IMR-90 (cell line): Measurements from ENCODE around the gene TRPM3. TPM values are rescaled to one million over a fixed set of nuclear protein-coding genes. Genes with fewer than 3 reads are reported as not detected.

ENCODE experiments used
- ATAC-seq: fragments of 200-7000 bp; cut with Tn5 transposase; 2 replicates; pipeline ENCODE4 v1.9.1; 2020; ENCODE audit warnings: low read depth, mild to moderate bottlenecking, moderate library complexity
- BruUV-seq: library from RNA; stranded (reverse); fragments of 400-500 nt; replicated peaks from 2 replicates; lab custom pipeline; 2021; lab: Mats Ljungman, UMichigan
- CTCF ChIA-PET: fragments of 300-600 bp; formaldehyde crosslinking; extraction: SDS; loops from one replicate; lab custom pipeline; 2021; ENCODE audit warnings: antibody characterized with exemption; lab: Yijun Ruan, JAX
- POLR2A ChIA-PET: fragments of 300-600 bp; sonication (Branson Sonifier 250); formaldehyde crosslinking; loops from one replicate; lab custom pipeline; 2022; ENCODE audit warnings: antibody characterized with exemption; ENCODE audit not compliant: unreplicated experiment; lab: Charles Lee
- DNase-seq: peaks from one replicate; pipeline ENCODE4 v3.0.0; 2013
- H2AFZ ChIP-seq: replicated peaks from 2 replicates; pipeline ENCODE3; 2013; ENCODE audit warnings: low read length, mild to moderate bottlenecking; ENCODE audit not compliant: poor library complexity
- H2AK5ac ChIP-seq: 2 replicates; pipeline ENCODE4 v1.6.1; 2013; ENCODE audit warnings: low read depth, low read length, inconsistent platforms
- H2AK9ac ChIP-seq: replicated peaks from 2 replicates; pipeline ENCODE3; 2013; ENCODE audit warnings: mild to moderate bottlenecking, low read depth, low read length, moderate library complexity; ENCODE audit not compliant: poor library complexity
- H2BK120ac ChIP-seq: 2 replicates; pipeline ENCODE4 v1.6.1; 2013; ENCODE audit warnings: low read depth, low read length, inconsistent platforms
- H2BK15ac ChIP-seq: 3 replicates; pipeline ENCODE4 v1.6.1; 2013; ENCODE audit warnings: low read depth, low read length, inconsistent platforms
- H2BK20ac ChIP-seq: 2 replicates; pipeline ENCODE4 v1.6.1; 2013; ENCODE audit warnings: low read depth, mild to moderate bottlenecking, inconsistent platforms, low read length, moderate library complexity
- H2BK5ac ChIP-seq: 2 replicates; pipeline ENCODE4 v1.6.1; 2013; ENCODE audit warnings: mild to moderate bottlenecking, low read depth, low read length, inconsistent platforms; ENCODE audit not compliant: poor library complexity, severe bottlenecking
- H3K14ac ChIP-seq: replicated peaks from 2 replicates; pipeline ENCODE4 v1.6.1; 2013; ENCODE audit warnings: low read depth, low read length, inconsistent platforms
- H3K18ac ChIP-seq: 2 replicates; pipeline ENCODE4 v1.6.1; 2013; ENCODE audit warnings: low read depth, low read length, control low read depth
- H3K23ac ChIP-seq: 2 replicates; pipeline ENCODE4 v1.6.1; 2013; ENCODE audit warnings: low read depth, low read length, inconsistent platforms
- H3K27ac ChIP-seq: 2 replicates; pipeline ENCODE4 v1.5.1; 2013; ENCODE audit warnings: mild to moderate bottlenecking, control low read depth, low read length; ENCODE audit not compliant: insufficient read depth
- H3K27me3 ChIP-seq: 2 replicates; pipeline ENCODE4 v1.6.1; 2013; ENCODE audit warnings: low read length; ENCODE audit not compliant: control insufficient read depth, insufficient read depth
- H3K36me3 ChIP-seq: 2 replicates; pipeline ENCODE4 v1.6.1; 2013; ENCODE audit warnings: low read length, mixed read lengths; ENCODE audit not compliant: control insufficient read depth, insufficient read depth
- H3K4ac ChIP-seq: 2 replicates; pipeline ENCODE4 v1.6.1; 2013; ENCODE audit warnings: low read depth, low read length, inconsistent platforms
- H3K4me1 ChIP-seq: 2 replicates; pipeline ENCODE4 v1.6.1; 2013; ENCODE audit warnings: low read length, mixed read lengths; ENCODE audit not compliant: control insufficient read depth, insufficient read depth
- H3K4me2 ChIP-seq: 2 replicates; pipeline ENCODE4 v1.6.1; 2013; ENCODE audit warnings: low read depth, mild to moderate bottlenecking, control low read depth, low read length, moderate library complexity
- H3K4me3 ChIP-seq: 2 replicates; pipeline ENCODE4 v1.5.1; 2013; ENCODE audit warnings: low read depth, mild to moderate bottlenecking, control low read depth, low read length, moderate library complexity; ENCODE audit not compliant: insufficient read depth
- H3K56ac ChIP-seq: 2 replicates; pipeline ENCODE4 v1.6.1; 2013; ENCODE audit warnings: low read length, inconsistent platforms; ENCODE audit not compliant: insufficient read depth; ENCODE audit errors: extremely low read depth
- H3K79me1 ChIP-seq, 2 experiments: 2 replicates each; pipeline ENCODE4 v1.6.1; 2013; ENCODE audit warnings: low read length in 2 of 2, inconsistent platforms in 1 of 2, low read depth in 1 of 2
- H3K9ac ChIP-seq: 2 replicates; pipeline ENCODE4 v1.6.1; 2013; ENCODE audit warnings: low read depth, low read length, control low read depth
- H3K9me1 ChIP-seq: 2 replicates; pipeline ENCODE4 v1.6.1; 2013; ENCODE audit warnings: low read length, inconsistent platforms; ENCODE audit not compliant: insufficient read depth
- H3K9me3 ChIP-seq: 2 replicates; pipeline ENCODE4 v1.6.1; 2013; ENCODE audit warnings: low read length; ENCODE audit not compliant: control insufficient read depth, insufficient read depth
- H4K20me1 ChIP-seq: 2 replicates; pipeline ENCODE4 v1.6.1; 2013; ENCODE audit warnings: low read length, inconsistent platforms; ENCODE audit not compliant: insufficient read depth
- H4K5ac ChIP-seq: 2 replicates; pipeline ENCODE4 v1.6.1; 2013; ENCODE audit warnings: mild to moderate bottlenecking, low read depth, low read length, control low read depth
- H4K8ac ChIP-seq, 2 experiments: 2 replicates each; pipeline ENCODE4 v1.6.1; 2013; ENCODE audit warnings: low read depth in 2 of 2, low read length in 2 of 2, control low read depth in 1 of 2, inconsistent platforms in 1 of 2
- H4K91ac ChIP-seq: 2 replicates; pipeline ENCODE4 v1.6.1; 2013; ENCODE audit warnings: low read depth, low read length, inconsistent platforms; ENCODE audit not compliant: insufficient read depth
- WGBS, 2 experiments: methylation state at CpG; one replicate each; pipeline versions ENCODE4 v1.1.5 to v1.1.7; 2013; ENCODE audit warnings: missing lambda C conversion rate in 2 of 2; ENCODE audit not compliant: insufficient read length in 1 of 2; ENCODE audit errors: extremely low coverage in 2 of 2; 5-methylcytosine and 5-hydroxymethylcytosine counted together
- dilution Hi-C: fragments of 300-500 bp; cut with HindIII; formaldehyde crosslinking; loops from one replicate; pipeline ENCODE4 v1.14.3; 2018; ENCODE audit warnings: low sequenced_read_pairs; ENCODE audit not compliant: unreplicated experiment
- in situ Hi-C: fragments of 300-500 bp; cut with MboI; formaldehyde crosslinking; loops from 3 replicates; pipeline ENCODE4 v1.14.3; 2019; ENCODE audit warnings: low sequenced_read_pairs, inconsistent platforms, mixed read lengths
- intact Hi-C: fragments of 100-400 bp; cut with micrococcal nuclease; formaldehyde crosslinking; loops from 2 replicates; pipeline ENCODE4 v1.10.0; 2022
- polyA plus RNA-seq, 3 experiments: library from polyadenylated mRNA; depleted of rRNA; stranded (reverse); fragments of >200 nt; gene quantifications; 2 replicates each; pipeline ENCODE4 v1.2.3, GENCODE V29; 2012; ENCODE audit warnings: low replicate concordance in 1 of 3
- total RNA-seq: library from RNA; depleted of rRNA; stranded (reverse); fragments of >200 nt; gene quantifications from 2 replicates; pipeline ENCODE4 v1.2.3, GENCODE V29; 2012
- TF ChIP-seq, protein P1 (sequence below): conservative IDR thresholded peaks from 2 replicates; pipeline ENCODE4 v1.5.1; 2012; ENCODE audit warnings: mild to moderate bottlenecking, low read depth, low read length, improper control_type of control experiment

Gene TRPM3
- total and polyA plus RNA-seq, 2 of the 4 experiments (the other 2 are of a cell fraction): not detected

DNA sequence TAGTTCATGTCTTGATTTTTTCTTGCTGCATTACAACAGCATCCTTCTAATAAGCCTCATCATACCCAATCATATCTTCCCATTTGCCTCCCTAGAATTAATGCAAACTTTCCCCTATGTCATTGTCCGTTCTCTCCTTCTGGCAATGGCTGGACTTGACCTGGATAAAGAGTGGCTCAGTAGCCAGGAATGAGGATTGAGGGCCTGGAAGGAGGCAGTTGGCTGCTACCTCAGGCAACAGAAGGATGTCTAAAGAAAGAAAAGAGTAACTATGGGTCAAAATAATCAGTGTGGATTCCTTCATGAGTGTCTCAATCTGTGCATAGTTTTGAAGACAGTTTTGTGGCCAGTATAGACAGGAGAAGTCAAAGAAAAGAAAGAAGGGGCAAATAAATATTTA lies 209.6 kb downstream of the TRPM3 start:
- Histone ChIP-seq H4K20me1 (no peaks in the 10 kb centered on the region), H3K79me1 (no peaks in the 10 kb centered on the region), H3K18ac (no peak overlapping the region), H2BK20ac (no peak overlapping the region), H2AFZ (no peak overlapping the region), H3K4me3 (no peak overlapping the region), H2BK15ac (no peak overlapping the region), H2BK120ac (no peak overlapping the region), H3K9ac (no peak overlapping the region), H3K27me3 (peaks cover 5% of the 10 kb centered on the region), H3K56ac (no peak overlapping the region), H2AK5ac (no peak overlapping the region), H4K91ac (no peak overlapping the region), H2BK5ac (no peak overlapping the region), H3K36me3 (no peaks in the 10 kb centered on the region), H3K9me1 (no peaks in the 10 kb centered on the region), H3K4me1 (no peaks in the 10 kb centered on the region), H3K23ac (no peak overlapping the region), H3K27ac (no peak overlapping the region), H2AK9ac (no peak overlapping the region), H3K9me3 (no peaks in the 10 kb centered on the region; the same call in 1 of the 2 replicates), H3K4ac (no peak overlapping the region), H4K8ac (no peak overlapping the region), H3K14ac (no peak overlapping the region), H3K4me2 (no peak overlapping the region), H4K5ac (no peak overlapping the region)
- TF ChIP-seq, protein P1, sequence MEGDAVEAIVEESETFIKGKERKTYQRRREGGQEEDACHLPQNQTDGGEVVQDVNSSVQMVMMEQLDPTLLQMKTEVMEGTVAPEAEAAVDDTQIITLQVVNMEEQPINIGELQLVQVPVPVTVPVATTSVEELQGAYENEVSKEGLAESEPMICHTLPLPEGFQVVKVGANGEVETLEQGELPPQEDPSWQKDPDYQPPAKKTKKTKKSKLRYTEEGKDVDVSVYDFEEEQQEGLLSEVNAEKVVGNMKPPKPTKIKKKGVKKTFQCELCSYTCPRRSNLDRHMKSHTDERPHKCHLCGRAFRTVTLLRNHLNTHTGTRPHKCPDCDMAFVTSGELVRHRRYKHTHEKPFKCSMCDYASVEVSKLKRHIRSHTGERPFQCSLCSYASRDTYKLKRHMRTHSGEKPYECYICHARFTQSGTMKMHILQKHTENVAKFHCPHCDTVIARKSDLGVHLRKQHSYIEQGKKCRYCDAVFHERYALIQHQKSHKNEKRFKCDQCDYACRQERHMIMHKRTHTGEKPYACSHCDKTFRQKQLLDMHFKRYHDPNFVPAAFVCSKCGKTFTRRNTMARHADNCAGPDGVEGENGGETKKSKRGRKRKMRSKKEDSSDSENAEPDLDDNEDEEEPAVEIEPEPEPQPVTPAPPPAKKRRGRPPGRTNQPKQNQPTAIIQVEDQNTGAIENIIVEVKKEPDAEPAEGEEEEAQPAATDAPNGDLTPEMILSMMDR: no peak
- ChIA-PET POLR2A (no interaction called here), CTCF (no interaction called here)
- intact Hi-C loops: no loop called here
- WGBS, 2 experiments: no CpG with 5 or more reads among the region's 1 CpG
- DNase-seq: no peak
- no peak for ATAC-seq
- dilution Hi-C loops: no loop called here
- no TSS peak for BruUV-seq
- in situ Hi-C loops: loop anchor here (10.0 to 25.0 kb wide), 2 partner anchors 101 to 333 kb away; no protein-coding TSS in a partner anchor
